Neuronal stem cell (in vitro differentiated cells): ENCODE measurements around the gene AKAP11.

ENCODE experiments used
- DNase-seq: peaks from one replicate; pipeline ENCODE4 v3.0.0-alpha.2; 2013; ENCODE audit warnings: low spot score
- H2AFZ ChIP-seq: one replicate; pipeline ENCODE4 v1.6.1; 2013; ENCODE audit warnings: mild to moderate bottlenecking, low read length, inconsistent platforms
- H2AK5ac ChIP-seq: 2 replicates; pipeline ENCODE4 v1.6.1; 2013; ENCODE audit warnings: low read depth, mild to moderate bottlenecking, inconsistent platforms, low read length, moderate library complexity, mixed read lengths
- H2BK120ac ChIP-seq: 2 replicates; pipeline ENCODE4 v1.6.1; 2013; ENCODE audit warnings: low read depth, mild to moderate bottlenecking, inconsistent platforms, low read length, moderate library complexity, mixed read lengths
- H2BK12ac ChIP-seq: one replicate; pipeline ENCODE4 v1.6.1; 2013; ENCODE audit warnings: low read length, inconsistent platforms
- H2BK15ac ChIP-seq: 2 replicates; pipeline ENCODE4 v1.6.1; 2013; ENCODE audit warnings: mild to moderate bottlenecking, low read length, inconsistent platforms, mixed read lengths
- H2BK5ac ChIP-seq: one replicate; pipeline ENCODE4 v1.6.1; 2013; ENCODE audit warnings: inconsistent platforms, mild to moderate bottlenecking, low read length, moderate library complexity
- H3K14ac ChIP-seq: one replicate; pipeline ENCODE4 v1.6.1; 2013; ENCODE audit warnings: low read length, inconsistent platforms
- H3K18ac ChIP-seq: 2 replicates; pipeline ENCODE4 v1.6.1; 2013; ENCODE audit warnings: low read length, inconsistent platforms
- H3K23ac ChIP-seq: 2 replicates; pipeline ENCODE4 v1.6.1; 2013; ENCODE audit warnings: low read depth, mild to moderate bottlenecking, mixed read lengths, low read length, inconsistent platforms; ENCODE audit not compliant: poor library complexity
- H3K27ac ChIP-seq: replicated peaks from 3 replicates; pipeline ENCODE4 v1.5.1; 2013; ENCODE audit warnings: low read length, inconsistent platforms
- H3K27me3 ChIP-seq, 3 experiments: 2 replicates each; pipeline ENCODE4 v1.6.1; 2013; ENCODE audit warnings: low read length in 3 of 3, mild to moderate bottlenecking in 2 of 3, inconsistent platforms in 1 of 3, low read depth in 1 of 3, mixed read lengths in 1 of 3, moderate library complexity in 1 of 3; ENCODE audit not compliant: control insufficient read depth in 3 of 3, insufficient read depth in 3 of 3
- H3K36me3 ChIP-seq, 2 donors: replicated peaks in 1 of 2; 2 replicates each; pipeline ENCODE4 v1.6.1; 2013; ENCODE audit warnings: low read length in 2 of 2; ENCODE audit not compliant: control insufficient read depth in 2 of 2, insufficient read depth in 2 of 2
- H3K4ac ChIP-seq: 2 replicates; pipeline ENCODE4 v1.6.1; 2013; ENCODE audit warnings: inconsistent platforms, mild to moderate bottlenecking, low read length, moderate library complexity
- H3K4me1 ChIP-seq, 2 donors: 1 replicate in 1 of 2; 2 replicates in 1 of 2; pipeline ENCODE4 v1.6.1; 2013; ENCODE audit warnings: low read length in 2 of 2, low read depth in 1 of 2; ENCODE audit not compliant: control insufficient read depth in 2 of 2, insufficient read depth in 1 of 2
- H3K4me2 ChIP-seq: one replicate; pipeline ENCODE4 v1.6.1; 2013; ENCODE audit warnings: mild to moderate bottlenecking, low read length, inconsistent platforms; ENCODE audit not compliant: insufficient read depth, poor library complexity, severe bottlenecking
- H3K4me3 ChIP-seq, 2 donors: 2 replicates each; pipeline ENCODE4 v1.5.1; 2013; ENCODE audit warnings: low read length in 2 of 2, mild to moderate bottlenecking in 2 of 2, inconsistent platforms in 1 of 2, moderate library complexity in 1 of 2
- H3K79me1 ChIP-seq: one replicate; pipeline ENCODE4 v1.6.1; 2013; ENCODE audit warnings: low read depth, mild to moderate bottlenecking, inconsistent platforms, low read length, moderate library complexity
- H3K9ac ChIP-seq: one replicate; pipeline ENCODE4 v1.6.1; 2013; ENCODE audit warnings: mild to moderate bottlenecking, low read depth, low read length, inconsistent platforms; ENCODE audit not compliant: poor library complexity
- H3K9me3 ChIP-seq, 2 donors: replicated peaks in 1 of 2; 2 replicates each; pipeline versions ENCODE3 to v1.6.1; 2013; ENCODE audit warnings: low read length in 2 of 2, mild to moderate bottlenecking in 2 of 2, inconsistent platforms in 1 of 2, low read depth in 1 of 2, mixed read lengths in 1 of 2, moderate library complexity in 1 of 2; ENCODE audit not compliant: control insufficient read depth in 2 of 2, insufficient read depth in 1 of 2
- H4K8ac ChIP-seq: one replicate; pipeline ENCODE4 v1.6.1; 2013; ENCODE audit warnings: low read depth, mild to moderate bottlenecking, inconsistent platforms, low read length, moderate library complexity
- H4K91ac ChIP-seq: one replicate; pipeline ENCODE4 v1.6.1; 2013; ENCODE audit warnings: low read length, low read depth, mild to moderate bottlenecking, inconsistent platforms; ENCODE audit not compliant: poor library complexity
- WGBS, 2 donors: extraction: QIAGEN DNeasy Blood & Tissue Kit; methylation state at CpG; one replicate each; pipeline ENCODE4 v1.1.7; 2013; ENCODE audit warnings: missing lambda C conversion rate in 2 of 2, mixed read lengths in 1 of 2; ENCODE audit not compliant: insufficient read length in 2 of 2, insufficient replicate concordance in 1 of 2; ENCODE audit errors: extremely low coverage in 2 of 2; 5-methylcytosine and 5-hydroxymethylcytosine counted together

The AKAP11 gene

DNA sequence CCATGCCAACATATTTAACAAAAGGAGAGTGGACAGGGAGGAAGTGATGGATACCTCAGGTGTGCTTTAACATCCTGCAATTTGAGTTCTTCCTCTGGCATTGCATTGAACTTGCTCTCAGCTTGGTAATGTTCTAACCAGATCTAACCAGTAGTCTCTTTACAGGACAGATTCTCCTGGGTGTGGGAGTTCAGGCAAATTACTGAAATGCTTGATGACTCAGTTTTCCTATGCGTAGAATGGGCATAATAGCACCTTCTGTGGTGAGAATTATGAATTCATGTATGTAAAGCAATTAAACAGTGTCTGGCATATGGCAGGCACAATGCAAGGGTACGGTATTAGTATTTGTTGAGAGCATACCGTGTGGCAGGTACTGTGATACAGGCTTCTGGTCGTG, 3.6 kb downstream of the AKAP11 start:
- no peak overlapping the region for H3K4ac ChIP-seq
- H2BK5ac ChIP-seq: no peak overlapping the region
- no peak overlapping the region for H3K23ac ChIP-seq
- no peak overlapping the region for H3K9ac ChIP-seq
- no peak overlapping the region for H4K8ac ChIP-seq
- no peak overlapping the region for H2AK5ac ChIP-seq
- H3K4me1 ChIP-seq: peaks cover 5% of the 10 kb centered on the region in 2 donors
- H2AFZ ChIP-seq: no peak overlapping the region
- no peak overlapping the region for H3K4me2 ChIP-seq
- WGBS, 2 donors: no CpG with 5 or more reads among the region's 4 CpGs
- no peak overlapping the region for H3K14ac ChIP-seq
- no peaks in the 10 kb centered on the region for H3K27me3 ChIP-seq
- H2BK15ac ChIP-seq: no peak overlapping the region
- no peak overlapping the region for H3K18ac ChIP-seq
- H2BK12ac ChIP-seq: no peak overlapping the region
- no peak overlapping the region for H2BK120ac ChIP-seq
- DNase-seq: no peak
- H3K27ac ChIP-seq: no peak overlapping the region
- H3K36me3 ChIP-seq: no peaks in the 10 kb centered on the region
- no peak overlapping the region for H3K4me3 ChIP-seq
- peaks cover 0 to 10% of the 10 kb centered on the region in 2 donors for H3K9me3 ChIP-seq
- no peak overlapping the region for H4K91ac ChIP-seq
- no peaks in the 10 kb centered on the region for H3K79me1 ChIP-seq

DNA sequence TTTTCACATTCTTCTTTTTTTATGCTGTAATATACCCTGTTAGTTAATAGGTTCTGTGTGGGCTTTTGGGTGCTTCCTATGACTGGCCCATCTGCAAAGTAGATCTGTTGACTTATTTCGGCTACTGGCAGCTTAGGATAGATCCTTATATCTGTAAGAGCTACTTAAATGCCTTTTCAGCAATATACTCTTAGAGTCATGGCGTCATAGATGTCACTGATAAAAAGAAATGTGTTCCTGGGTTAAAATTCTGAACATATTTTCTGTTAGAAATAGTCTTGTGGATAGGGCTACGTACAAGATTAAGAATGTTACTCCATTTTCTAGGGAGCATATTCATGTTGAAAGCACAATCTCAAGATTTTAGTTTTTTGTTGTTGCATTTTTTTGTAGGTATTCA, 4.7 kb downstream of the AKAP11 start:
- H3K14ac ChIP-seq: no peak overlapping the region
- no peak for DNase-seq

GRCh38 chr13:42277618-42278276, 5.8 kb downstream of the AKAP11 start:
- H3K9ac ChIP-seq: no peak overlapping the region
- H2BK15ac ChIP-seq: no peak overlapping the region
- H3K27me3 ChIP-seq: no peaks in the 10 kb centered on the region
- H2BK5ac ChIP-seq: no peak overlapping the region
- H3K27ac ChIP-seq: no peak overlapping the region
- no peak overlapping the region for H3K4ac ChIP-seq
- no peaks in the 10 kb centered on the region for H3K79me1 ChIP-seq
- no peak overlapping the region for H3K18ac ChIP-seq
- no peak overlapping the region for H2AFZ ChIP-seq
- DNase-seq: no peak
- H3K9me3 ChIP-seq: peaks cover 0 to 8% of the 10 kb centered on the region in 2 donors
- no peak overlapping the region for H4K91ac ChIP-seq
- H3K4me2 ChIP-seq: no peak overlapping the region
- no peak overlapping the region for H3K23ac ChIP-seq
- no peak overlapping the region for H4K8ac ChIP-seq
- H2AK5ac ChIP-seq: no peak overlapping the region
- no peak overlapping the region for H2BK12ac ChIP-seq
- no peaks in the 10 kb centered on the region for H3K36me3 ChIP-seq
- no peak overlapping the region for H3K14ac ChIP-seq
- H2BK120ac ChIP-seq: no peak overlapping the region
- H3K4me3 ChIP-seq: no peak overlapping the region
- no CpG with 5 or more reads among the region's 7 CpGs for WGBS, 2 donors
- H3K4me1 ChIP-seq: peaks cover 5 to 6% of the 10 kb centered on the region in 2 donors

More for the DNA sequence above, 4.7 kb downstream of the AKAP11 start:
- H3K18ac ChIP-seq: no peak overlapping the region
- no peaks in the 10 kb centered on the region for H3K79me1 ChIP-seq
- no peak overlapping the region for H2AFZ ChIP-seq
- H3K9ac ChIP-seq: no peak overlapping the region
- H2AK5ac ChIP-seq: no peak overlapping the region
- no peaks in the 10 kb centered on the region for H3K27me3 ChIP-seq
- no peak overlapping the region for H2BK5ac ChIP-seq
- H4K8ac ChIP-seq: no peak overlapping the region
- H3K4me2 ChIP-seq: no peak overlapping the region
- no peak overlapping the region for H3K4ac ChIP-seq
- H3K4me3 ChIP-seq: no peak overlapping the region
- no CpG with 5 or more reads among the region's 3 CpGs for WGBS, 2 donors
- H3K9me3 ChIP-seq: peaks cover 0 to 8% of the 10 kb centered on the region in 2 donors
- peaks cover 5 to 6% of the 10 kb centered on the region in 2 donors for H3K4me1 ChIP-seq
- no peak overlapping the region for H2BK120ac ChIP-seq
- H3K36me3 ChIP-seq: no peaks in the 10 kb centered on the region
- H3K23ac ChIP-seq: no peak overlapping the region
- no peak overlapping the region for H3K27ac ChIP-seq
- no peak overlapping the region for H2BK15ac ChIP-seq
- H2BK12ac ChIP-seq: no peak overlapping the region
- H4K91ac ChIP-seq: no peak overlapping the region

GRCh38 chr13:42279080-42279479, 7.1 kb downstream of the AKAP11 start:
- no peak overlapping the region for H4K91ac ChIP-seq
- peaks cover 0 to 6% of the 10 kb centered on the region in 2 donors for H3K4me1 ChIP-seq
- H3K79me1 ChIP-seq: no peaks in the 10 kb centered on the region
- no peak overlapping the region for H2BK120ac ChIP-seq
- no peak overlapping the region for H2BK5ac ChIP-seq
- whole genome bisulfite sequencing, 2 donors: no CpG with 5 or more reads among the region's 6 CpGs
- no peak overlapping the region for H4K8ac ChIP-seq
- no peak overlapping the region for H3K9ac ChIP-seq
- no peak overlapping the region for H3K27ac ChIP-seq
- H3K4me2 ChIP-seq: no peak overlapping the region
- no peak overlapping the region for H3K4ac ChIP-seq
- H3K23ac ChIP-seq: no peak overlapping the region
- H2BK12ac ChIP-seq: no peak overlapping the region
- H2AFZ ChIP-seq: no peak overlapping the region
- no peaks in the 10 kb centered on the region for H3K36me3 ChIP-seq
- H3K18ac ChIP-seq: no peak overlapping the region
- H2AK5ac ChIP-seq: no peak overlapping the region
- no peak for DNase-seq
- no peak overlapping the region for H2BK15ac ChIP-seq
- H3K4me3 ChIP-seq: no peak overlapping the region
- peaks cover 0 to 8% of the 10 kb centered on the region in 2 donors for H3K9me3 ChIP-seq
- H3K27me3 ChIP-seq: no peaks in the 10 kb centered on the region
- no peak overlapping the region for H3K14ac ChIP-seq
